ACC112 (cell line): ENCODE measurements around the gene DOCK9.
"Not testable (repeated sequence)": the region's sequence is repeated elsewhere in the genome, so short reads cannot be mapped to it uniquely, and the experiment has no call there.

ENCODE experiments used
- H2AFZ ChIP-seq: fragments of 200-600 bp; sonication (generic); one replicate; pipeline ENCODE4 v1.6.0; 2017; ENCODE audit warnings: antibody characterized with exemption, low read length; ENCODE audit not compliant: unreplicated experiment
- H3K27ac ChIP-seq: fragments of 200-600 bp; sonication (generic); 2 replicates; pipeline ENCODE4 v1.5.1; 2014; ENCODE audit warnings: low read depth, mild to moderate bottlenecking, antibody characterized with exemption, low read length, moderate library complexity
- H3K27me3 ChIP-seq: fragments of 200-600 bp; sonication (generic); 2 replicates; pipeline ENCODE4 v1.6.1; 2014; ENCODE audit warnings: mild to moderate bottlenecking, antibody characterized with exemption, low read length, moderate library complexity, mixed read lengths; ENCODE audit not compliant: insufficient read depth
- H3K36me3 ChIP-seq: fragments of 200-600 bp; sonication (generic); 2 replicates; pipeline ENCODE4 v1.6.1; 2016; ENCODE audit warnings: mild to moderate bottlenecking, antibody characterized with exemption, low read length, moderate library complexity, mixed read lengths; ENCODE audit not compliant: insufficient read depth
- H3K4me1 ChIP-seq: fragments of 200-600 bp; sonication (generic); one replicate; pipeline ENCODE4 v1.6.1; 2016; ENCODE audit warnings: low read length, mixed read lengths; ENCODE audit not compliant: insufficient read depth, unreplicated experiment, control insufficient read depth
- H3K4me3 ChIP-seq: fragments of 200-600 bp; sonication (generic); 2 replicates; pipeline ENCODE4 v1.5.1; 2014; ENCODE audit warnings: mild to moderate bottlenecking, low read depth, low read length
- H3K79me2 ChIP-seq: fragments of 200-600 bp; sonication (generic); one replicate; pipeline ENCODE4 v1.6.0; 2016; ENCODE audit warnings: low read length; ENCODE audit not compliant: control insufficient read depth, unreplicated experiment, insufficient read depth

Gene DOCK9

GRCh38 chr13:98761986-98762616 lies 215.8 kb downstream of the DOCK9 start:
- Histone ChIP-seq H3K27me3 (no peaks in the 10 kb centered on the region), H3K4me1 (peaks cover 11% of the 10 kb centered on the region), H3K4me3 (peak overlapping the region; percentile 65), H3K27ac (no peak overlapping the region), H2AFZ (peak overlapping the region; percentile 55), H3K36me3 (no peaks in the 10 kb centered on the region), H3K79me2 (no peaks in the 10 kb centered on the region)

- Histone ChIP-seq H3K36me3 (no peaks in the 10 kb centered on the region), H3K4me1 (peaks cover 11% of the 10 kb centered on the region), H3K79me2 (no peaks in the 10 kb centered on the region), H3K27me3 (no peaks in the 10 kb centered on the region), H3K4me3 (peak overlapping the region; percentile 65), H3K27ac (no peak overlapping the region), H2AFZ (peak overlapping the region; percentile 55)
These were observed 216.5 kb downstream of the DOCK9 start for GRCh38 chr13:98761126-98761985.

GRCh38 chr13:98755729-98756128 lies 222.1 kb downstream of the DOCK9 start:
- no peaks in the 10 kb centered on the region for H3K79me2 ChIP-seq

GRCh38 chr13:98755116-98755515 lies 222.7 kb downstream of the DOCK9 start:
- Histone ChIP-seq H3K27ac (no peak overlapping the region), H3K4me3 (no peak overlapping the region), H3K79me2 (no peaks in the 10 kb centered on the region), H2AFZ (no peak overlapping the region), H3K36me3 (no peaks in the 10 kb centered on the region), H3K4me1 (no peaks in the 10 kb centered on the region), H3K27me3 (peaks cover 40% of the 10 kb centered on the region)

More at GRCh38 chr13:98755729-98756128, 222.1 kb downstream of the DOCK9 start:
- no peak overlapping the region for H2AFZ ChIP-seq
- no peaks in the 10 kb centered on the region for H3K36me3 ChIP-seq
- H3K27me3 ChIP-seq = peaks cover 35% of the 10 kb centered on the region
- H3K4me1 ChIP-seq = no peaks in the 10 kb centered on the region
- no peak overlapping the region for H3K4me3 ChIP-seq
- H3K27ac ChIP-seq = no peak overlapping the region

- H3K79me2 ChIP-seq, H3K27ac ChIP-seq, H3K4me3 ChIP-seq, H2AFZ ChIP-seq, H3K36me3 ChIP-seq, H3K4me1 ChIP-seq: not testable (repeated sequence)
- peaks cover 40% of the 10 kb centered on the region for H3K27me3 ChIP-seq
These were observed 223.4 kb downstream of the DOCK9 start for GRCh38 chr13:98754468-98754867.

- no peaks in the 10 kb centered on the region for H3K36me3 ChIP-seq
- H2AFZ ChIP-seq = no peak within 1 kb of the TSS
- H3K4me1 ChIP-seq = no peaks in the 10 kb centered on the region
- H3K27ac ChIP-seq = no peak within 1 kb of the TSS
- H3K79me2 ChIP-seq = no peaks in the 10 kb centered on the region
- peak within 1 kb of the TSS; percentile 57 for H3K4me3 ChIP-seq
- H3K27me3 ChIP-seq = peaks cover 40% of the 10 kb centered on the region
These were observed 225.2 kb downstream of the DOCK9 start, which contains the start of gene SLC15A1 for GRCh38 chr13:98752467-98753290. Gene SLC15A1, minus strand, starts transcription at chr13:98752672. Its CDS starts 74 bp downstream, at chr13:98752598.

GRCh38 chr13:98751861-98752466 lies 225.9 kb downstream of the DOCK9 start:
- Histone ChIP-seq H2AFZ (no peak overlapping the region), H3K4me1 (peaks cover 3% of the 10 kb centered on the region), H3K4me3 (peak overlapping the region; percentile 57), H3K36me3 (no peaks in the 10 kb centered on the region), H3K27me3 (peaks cover 40% of the 10 kb centered on the region), H3K79me2 (no peaks in the 10 kb centered on the region), H3K27ac (no peak overlapping the region)

GRCh38 chr13:98751367-98751782 lies 226.5 kb downstream of the DOCK9 start:
- no peaks in the 10 kb centered on the region for H3K79me2 ChIP-seq
- H3K27me3 ChIP-seq = peaks cover 40% of the 10 kb centered on the region
- H3K4me1 ChIP-seq = peaks cover 3% of the 10 kb centered on the region
- no peaks in the 10 kb centered on the region for H3K36me3 ChIP-seq
- no peak overlapping the region for H3K27ac ChIP-seq
- no peak overlapping the region for H2AFZ ChIP-seq
- peak overlapping the region; percentile 57; the same call in 1 of the 2 replicates for H3K4me3 ChIP-seq

- H3K4me1 ChIP-seq = peaks cover 3% of the 10 kb centered on the region
These were observed 228.4 kb downstream of the DOCK9 start for GRCh38 chr13:98749501-98749900.

GRCh38 chr13:98746968-98747367 lies 230.9 kb downstream of the DOCK9 start:
- peaks cover 3% of the 10 kb centered on the region for H3K4me1 ChIP-seq
- H3K4me3 ChIP-seq = no peak overlapping the region
- H3K36me3 ChIP-seq = no peaks in the 10 kb centered on the region
- no peaks in the 10 kb centered on the region for H3K79me2 ChIP-seq
- H3K27me3 ChIP-seq = peaks cover 17% of the 10 kb centered on the region
- H2AFZ ChIP-seq = no peak overlapping the region
- H3K27ac ChIP-seq = no peak overlapping the region

More at GRCh38 chr13:98749501-98749900, 228.4 kb downstream of the DOCK9 start:
- H3K27me3 ChIP-seq = peaks cover 31% of the 10 kb centered on the region
- no peaks in the 10 kb centered on the region for H3K36me3 ChIP-seq
- H3K4me3 ChIP-seq = no peak overlapping the region
- no peak overlapping the region for H3K27ac ChIP-seq
- no peaks in the 10 kb centered on the region for H3K79me2 ChIP-seq
- H2AFZ ChIP-seq = no peak overlapping the region
